ENCODE data around the gene GARNL3.

GARNL3 gene

DNA sequence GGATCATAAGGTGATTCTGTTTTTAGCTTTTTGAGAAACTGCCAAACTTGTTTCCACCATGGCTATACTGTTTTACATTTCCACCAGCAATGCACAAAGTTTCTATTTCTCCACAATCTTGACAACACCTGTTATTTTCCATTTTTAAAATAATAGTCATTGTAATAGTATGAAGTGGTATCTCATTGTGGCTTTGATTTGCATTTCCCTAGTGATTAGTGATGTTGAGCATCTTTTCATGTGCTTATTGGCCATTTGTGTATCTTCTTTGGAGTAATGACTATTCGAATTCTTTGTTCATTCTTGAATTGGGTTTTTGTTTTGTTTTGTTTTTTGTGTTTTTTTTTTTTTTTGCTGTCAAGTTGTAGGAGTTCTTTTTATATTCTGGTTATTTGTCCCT, 4.9 kb downstream of the GARNL3 start:
- POLR2A ChIA-PET (ENCODE audit: low non-redundant PET), result no interaction called here
- no peak overlapping the region for H3K27ac ChIP-seq
- TF ChIP-seq, protein P1, sequence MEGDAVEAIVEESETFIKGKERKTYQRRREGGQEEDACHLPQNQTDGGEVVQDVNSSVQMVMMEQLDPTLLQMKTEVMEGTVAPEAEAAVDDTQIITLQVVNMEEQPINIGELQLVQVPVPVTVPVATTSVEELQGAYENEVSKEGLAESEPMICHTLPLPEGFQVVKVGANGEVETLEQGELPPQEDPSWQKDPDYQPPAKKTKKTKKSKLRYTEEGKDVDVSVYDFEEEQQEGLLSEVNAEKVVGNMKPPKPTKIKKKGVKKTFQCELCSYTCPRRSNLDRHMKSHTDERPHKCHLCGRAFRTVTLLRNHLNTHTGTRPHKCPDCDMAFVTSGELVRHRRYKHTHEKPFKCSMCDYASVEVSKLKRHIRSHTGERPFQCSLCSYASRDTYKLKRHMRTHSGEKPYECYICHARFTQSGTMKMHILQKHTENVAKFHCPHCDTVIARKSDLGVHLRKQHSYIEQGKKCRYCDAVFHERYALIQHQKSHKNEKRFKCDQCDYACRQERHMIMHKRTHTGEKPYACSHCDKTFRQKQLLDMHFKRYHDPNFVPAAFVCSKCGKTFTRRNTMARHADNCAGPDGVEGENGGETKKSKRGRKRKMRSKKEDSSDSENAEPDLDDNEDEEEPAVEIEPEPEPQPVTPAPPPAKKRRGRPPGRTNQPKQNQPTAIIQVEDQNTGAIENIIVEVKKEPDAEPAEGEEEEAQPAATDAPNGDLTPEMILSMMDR (conservative IDR thresholded peaks at IDR 0.05; ENCODE audit: low read depth), result no peak
- no peak for DNase-seq (ENCODE audit: low spot score)
- CTCF ChIA-PET, result interaction anchor here (0.7 kb wide), 1 partner anchor 95 kb away, joined by 3 read pairs; no protein-coding TSS in a partner anchor

DNA sequence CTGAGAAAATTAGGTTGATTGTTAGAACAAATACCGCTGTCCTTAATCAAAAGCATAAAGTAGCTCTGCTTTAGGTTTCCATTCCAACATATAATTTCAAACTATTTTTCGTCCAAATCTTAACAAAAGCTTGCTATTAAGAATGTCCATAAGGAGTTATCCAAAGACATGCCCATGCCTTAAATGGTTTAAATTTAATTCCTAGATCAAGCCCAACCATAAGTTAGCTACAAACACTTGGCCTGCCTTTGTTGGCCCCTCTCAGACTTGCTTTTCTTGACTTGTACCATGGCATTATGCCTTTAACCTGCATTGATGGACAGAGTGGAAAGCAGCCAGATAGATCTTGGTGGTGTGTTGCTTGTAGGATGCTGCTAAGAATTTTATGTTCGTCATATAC, 8.8 kb downstream of the GARNL3 start:
- POLR2A ChIA-PET (ENCODE audit: low non-redundant PET), result no interaction called here
- CTCF ChIA-PET, result interaction anchor here (0.5 kb wide), 1 partner anchor 341 kb away, joined by 3 read pairs; no protein-coding TSS in a partner anchor
- H3K27ac ChIP-seq, result no peak overlapping the region
- no peak for DNase-seq (ENCODE audit: low spot score)
- TF ChIP-seq, protein P1 (conservative IDR thresholded peaks at IDR 0.05; ENCODE audit: low read depth), result no peak

DNA sequence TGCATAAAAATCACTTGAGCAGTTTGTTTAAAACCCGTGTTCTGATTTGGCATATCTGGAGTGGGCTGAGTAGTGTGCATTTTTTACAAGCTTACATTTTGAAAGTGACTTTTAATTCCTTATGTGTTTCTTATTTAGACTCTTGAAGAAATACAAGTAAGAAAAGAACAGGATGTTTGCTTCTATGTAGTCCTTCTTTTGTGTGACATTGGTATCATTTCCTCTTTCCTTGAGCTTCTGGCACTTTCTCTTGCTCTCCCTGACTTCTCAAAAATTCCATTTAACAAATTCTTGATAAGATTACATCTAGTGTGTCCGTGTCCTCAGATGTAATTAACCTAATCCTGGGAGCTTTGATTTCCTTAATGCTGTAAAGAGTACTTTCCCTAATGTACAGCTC, 12.5 kb downstream of the GARNL3 start:
- DNase-seq (ENCODE audit: low spot score), result no peak
- CTCF ChIA-PET, result interaction anchor here (0.7 kb wide), 1 partner anchor 268 kb away, joined by 4 read pairs; no protein-coding TSS in a partner anchor
- POLR2A ChIA-PET (ENCODE audit: low non-redundant PET), result interaction anchor here (0.7 kb wide), 1 partner anchor 83 kb away, joined by 3 read pairs; no protein-coding TSS in a partner anchor
- H3K27ac ChIP-seq, result no peak overlapping the region
- TF ChIP-seq, protein P1 (conservative IDR thresholded peaks at IDR 0.05; ENCODE audit: low read depth), result no peak

DNA sequence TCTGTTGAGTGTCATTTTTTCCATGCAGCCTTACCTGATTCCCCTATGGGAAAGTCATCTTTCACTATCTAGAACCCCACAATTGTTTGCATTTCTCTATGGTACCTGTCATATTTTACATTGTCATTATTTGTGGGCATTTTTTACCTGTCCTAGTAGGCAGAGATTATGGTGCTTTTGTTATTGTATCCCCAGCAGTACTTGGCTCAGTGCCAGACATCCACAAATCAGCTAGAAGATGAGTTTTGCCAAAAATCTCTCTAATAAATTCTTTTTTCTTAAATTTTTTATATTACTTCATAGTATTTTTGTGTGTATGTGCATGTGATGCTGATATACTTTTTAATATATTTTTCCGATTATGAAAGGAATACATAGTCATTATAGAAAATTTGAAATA, 13.2 kb downstream of the GARNL3 start:
- POLR2A ChIA-PET (ENCODE audit: low non-redundant PET), result no interaction called here
- TF ChIP-seq, protein P1 (conservative IDR thresholded peaks at IDR 0.05; ENCODE audit: low read depth), result no peak
- no peak overlapping the region for H3K27ac ChIP-seq
- DNase-seq (ENCODE audit: low spot score), result no peak
- CTCF ChIA-PET, result interaction anchor here (0.6 to 0.7 kb wide), 2 partner anchors 268 to 382 kb away, joined by 3 to 4 read pairs; no protein-coding TSS in a partner anchor

DNA sequence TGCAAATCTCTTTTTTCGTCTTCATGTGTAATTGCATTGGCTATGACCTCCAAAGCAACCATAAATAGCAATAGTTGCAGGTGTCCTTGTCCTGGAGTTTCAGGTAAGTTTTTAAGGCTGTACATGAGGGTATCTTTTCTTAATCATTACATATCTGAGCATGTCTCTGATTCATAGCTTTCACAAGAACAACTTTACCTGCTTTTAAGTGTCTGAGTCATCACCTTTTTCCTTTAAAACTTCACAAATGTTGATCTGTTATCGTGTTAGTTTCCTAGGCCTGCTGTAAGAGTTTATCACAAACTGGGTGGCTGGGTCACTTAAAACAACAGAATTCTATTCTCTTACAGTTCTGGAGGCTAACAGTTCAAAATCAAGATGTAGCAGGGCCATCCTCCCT, 13.8 kb downstream of the GARNL3 start:
- CTCF ChIA-PET, result interaction anchor here (0.6 to 0.7 kb wide), 3 partner anchors 17 to 382 kb away, joined by 3 read pairs; no protein-coding TSS in a partner anchor
- TF ChIP-seq, protein P1 (conservative IDR thresholded peaks at IDR 0.05; ENCODE audit: low read depth), result no peak

DNA sequence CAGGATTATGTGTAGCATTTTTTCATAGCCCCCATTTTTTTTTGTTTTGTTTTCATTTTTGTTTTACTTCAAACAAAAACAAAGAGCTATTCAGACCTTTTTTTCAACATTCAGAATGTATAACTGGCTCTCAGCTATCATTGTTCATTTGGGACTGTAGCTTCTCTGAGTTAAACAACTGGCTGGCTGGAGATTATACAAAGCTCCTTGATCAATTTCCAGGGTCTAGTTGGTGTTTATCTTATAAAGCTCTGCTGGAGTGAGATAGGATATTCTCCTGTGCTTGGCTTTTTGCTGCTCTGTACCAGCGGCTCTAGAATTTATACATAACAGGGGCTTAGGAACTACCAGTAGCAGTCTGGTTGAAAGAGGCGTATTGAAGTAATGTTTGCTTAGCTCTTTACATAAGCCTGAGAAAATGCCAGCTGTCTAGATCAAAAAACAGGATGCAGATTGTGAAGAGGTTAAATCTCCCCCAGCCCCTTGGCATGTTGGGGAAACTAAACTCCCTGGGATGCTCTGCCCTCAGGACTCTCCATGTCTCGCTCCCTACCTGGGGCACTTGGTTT, 15.2 kb downstream of the GARNL3 start:
- POLR2A ChIA-PET (ENCODE audit: low non-redundant PET), result no interaction called here
- TF ChIP-seq, protein P1 (conservative IDR thresholded peaks at IDR 0.05; ENCODE audit: low read depth), result no peak
- DNase-seq (ENCODE audit: low spot score), result no peak
- no peak overlapping the region for H3K27ac ChIP-seq
- CTCF ChIA-PET, result no interaction called here

More for the DNA sequence above, 13.8 kb downstream of the GARNL3 start:
- no peak overlapping the region for H3K27ac ChIP-seq
- POLR2A ChIA-PET (ENCODE audit: low non-redundant PET), result no interaction called here
- DNase-seq (ENCODE audit: low spot score), result peak; percentile 89

All from RWPE1 (cell line).